ENCODE data around the gene SELENOF.
"Not testable (repeated sequence)": the region's sequence is repeated elsewhere in the genome, so short reads cannot be mapped to it uniquely, and the experiment has no call there.

The SELENOF gene

DNA sequence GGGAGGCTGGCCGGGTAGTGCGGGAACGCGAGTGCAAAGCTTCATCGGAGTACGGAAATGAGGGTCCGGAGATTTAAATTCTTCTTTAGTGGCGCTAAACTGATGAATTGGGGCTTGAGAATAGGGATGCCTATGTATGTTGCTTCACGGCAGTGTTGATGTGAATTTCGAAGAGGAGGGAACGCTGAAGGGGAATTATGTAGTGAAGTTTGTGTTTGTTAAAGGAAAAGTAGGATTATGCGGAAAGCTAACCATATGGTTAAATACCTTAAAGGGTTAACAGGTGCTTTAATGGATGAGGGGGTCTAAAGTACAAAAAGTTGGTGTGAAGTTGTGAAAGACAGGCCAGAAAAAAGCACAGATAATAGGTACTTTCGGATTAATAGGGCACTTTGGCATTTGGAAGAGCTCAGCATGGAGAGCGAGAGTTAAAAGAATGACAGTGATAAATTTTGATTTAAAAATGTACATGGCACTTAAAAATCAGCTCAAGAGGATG lies 1.9 kb upstream of the SELENOF start:
- DNase-seq: peak in 1 of 4 experiments; percentile 2

DNA sequence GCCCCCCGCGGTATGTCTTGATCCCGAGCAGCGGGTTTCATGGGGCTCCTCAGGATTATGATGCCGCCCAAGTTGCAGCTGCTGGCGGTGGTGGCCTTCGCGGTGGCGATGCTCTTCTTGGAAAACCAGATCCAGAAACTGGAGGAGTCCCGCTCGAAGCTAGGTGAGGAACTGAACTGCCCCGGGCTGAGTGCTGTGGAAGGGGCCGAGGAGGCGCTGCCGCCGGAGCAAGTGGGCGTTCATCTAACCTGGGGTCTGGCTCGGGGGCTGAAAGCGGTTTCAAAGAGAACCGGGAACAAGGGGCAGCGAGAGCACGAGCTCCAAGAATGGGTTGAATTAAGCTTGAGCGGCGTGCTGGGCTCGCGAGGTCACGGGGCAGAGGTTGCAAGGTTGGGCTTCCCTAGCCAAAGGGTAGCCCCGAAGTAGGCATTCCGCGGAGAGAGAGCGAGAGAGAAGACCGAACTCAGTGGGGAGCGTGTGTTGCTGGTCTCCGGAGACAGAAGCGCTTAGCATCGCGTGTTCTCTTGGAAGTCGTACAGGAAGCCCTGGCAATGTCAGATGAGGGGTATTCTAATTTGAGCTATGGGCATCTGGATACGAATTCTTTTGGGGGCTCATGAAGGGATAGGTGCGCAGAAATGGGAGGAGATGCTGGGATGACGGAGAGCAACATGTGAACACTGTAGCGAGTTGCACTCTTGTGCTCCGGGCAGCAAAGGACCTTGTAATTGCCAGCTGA lies 1.2 kb upstream of the SELENOF start:
- DNase-seq: peak; percentile 55 to 76 (median 70)

DNA sequence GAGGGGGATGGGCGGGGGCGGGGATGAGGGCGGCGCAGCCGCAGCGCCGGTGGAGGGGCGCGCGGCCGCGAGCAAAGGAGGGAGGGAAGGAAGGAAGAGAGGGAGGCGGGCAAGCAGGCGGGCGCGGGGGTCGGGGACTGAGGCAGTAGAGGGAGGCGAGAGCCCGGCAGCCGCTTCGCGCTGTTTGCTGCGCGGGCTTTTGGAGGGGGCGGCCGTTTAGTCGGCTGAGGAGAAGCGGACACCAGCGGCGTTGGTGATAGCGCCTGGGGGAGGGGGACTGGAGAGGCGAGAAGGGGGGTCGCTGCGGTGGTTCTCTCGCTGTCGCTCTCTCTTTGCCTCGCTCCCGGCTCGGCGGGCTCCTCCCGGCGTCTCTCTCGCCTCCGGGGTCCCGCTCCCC lies 673 bp upstream of the SELENOF start, which contains the start of gene HS2ST1:
HS2ST1 (plus strand) TSS at position 35 of the 397 bp plus-strand sequence.
- DNase-seq: no peak

DNA sequence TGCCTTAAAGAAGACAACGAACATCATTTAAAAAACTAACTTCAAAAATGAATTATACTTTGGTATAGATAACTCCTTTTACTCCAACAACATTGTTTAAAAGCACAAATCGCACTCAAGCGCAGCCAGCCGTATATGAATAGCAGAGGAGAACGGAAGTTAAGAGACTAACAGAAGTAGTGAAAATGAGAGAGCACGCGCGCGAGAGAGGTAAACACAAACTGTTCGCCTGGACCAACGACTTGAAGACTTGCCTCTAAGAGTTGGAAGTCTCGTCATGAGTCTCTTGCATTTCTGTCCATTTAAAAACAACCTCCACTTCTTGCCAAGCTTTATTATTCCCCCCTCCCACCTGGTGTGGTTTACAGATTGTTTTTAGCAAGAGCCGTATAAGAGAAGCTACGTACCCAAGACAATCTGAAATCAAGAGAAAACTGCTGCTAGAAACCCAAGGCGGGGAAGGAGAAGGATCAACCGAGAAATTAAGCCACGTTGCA lies 479 bp downstream of the SELENOF start:
- peak; percentile 50 to 61 (median 54) for DNase-seq

DNA sequence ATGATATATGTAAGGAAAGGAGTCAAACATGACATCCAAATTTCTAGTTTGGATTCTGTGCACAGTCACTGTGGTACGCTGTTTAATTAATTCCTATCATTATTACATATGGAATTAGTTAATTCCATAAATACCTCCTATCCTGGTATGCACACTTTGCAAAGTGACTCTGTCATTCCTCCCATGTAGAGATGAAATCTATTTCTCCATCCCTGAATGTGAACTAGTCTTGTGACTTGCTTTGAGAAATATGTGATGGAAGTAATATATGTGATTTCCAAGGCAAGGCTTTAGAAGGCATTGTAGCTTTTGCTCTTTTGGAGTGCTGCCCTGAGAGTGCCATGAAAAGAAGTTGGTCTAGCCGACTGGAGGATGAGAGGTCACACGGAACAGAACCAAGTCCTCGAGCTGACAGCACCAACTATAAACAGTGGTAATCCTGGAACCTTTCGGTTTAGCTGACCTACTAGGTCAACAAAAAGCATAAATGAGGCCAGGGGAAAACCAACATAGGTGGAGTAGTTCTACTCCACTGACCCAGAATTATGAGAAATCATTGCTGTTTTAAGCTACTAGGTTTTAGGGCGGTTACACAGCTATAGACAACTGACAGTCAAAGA lies 1.5 kb downstream of the SELENOF start:
- peak in 1 of 4 experiments; percentile 13 for DNase-seq

DNA sequence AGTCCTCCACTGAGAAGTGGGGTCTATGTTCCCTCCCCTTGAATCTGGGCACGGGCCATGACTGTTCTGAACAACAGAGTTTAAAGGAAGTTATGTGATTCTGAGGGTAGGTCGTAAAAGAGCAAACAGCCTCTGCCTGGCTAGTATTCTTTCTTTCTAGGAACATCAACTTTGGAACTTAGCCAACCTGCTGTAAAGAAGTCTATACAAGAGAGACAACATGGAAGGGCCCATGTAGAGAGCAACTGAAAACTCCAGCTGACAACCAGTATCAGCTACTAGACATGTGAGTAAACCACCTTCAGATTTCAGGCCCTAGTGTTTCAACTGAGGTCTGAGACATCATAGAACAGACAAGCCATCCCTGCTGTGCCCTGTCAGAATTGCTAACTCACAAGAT lies 7.5 kb downstream of the SELENOF start:
- peak in 1 of 4 experiments; percentile 13 for DNase-seq

DNA sequence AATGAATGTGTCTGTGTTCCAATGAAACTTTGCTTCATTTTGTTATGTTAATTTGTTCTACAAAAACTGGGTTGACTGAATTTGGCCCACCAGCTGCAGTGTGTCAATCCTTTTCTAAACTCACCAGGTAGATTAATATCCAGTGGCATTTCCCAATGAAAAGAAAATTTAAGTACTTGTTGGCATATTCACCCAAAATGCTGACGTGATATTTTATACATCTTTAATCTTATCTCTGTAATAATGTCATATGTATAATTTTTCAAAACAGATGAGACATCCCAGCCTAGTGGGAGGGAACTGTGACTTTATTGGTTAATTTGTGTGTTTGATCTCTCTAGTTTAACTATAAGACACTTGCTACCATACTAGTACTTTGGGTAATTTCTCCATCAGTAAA lies 8.1 kb downstream of the SELENOF start:
- DNase-seq: no peak

DNA sequence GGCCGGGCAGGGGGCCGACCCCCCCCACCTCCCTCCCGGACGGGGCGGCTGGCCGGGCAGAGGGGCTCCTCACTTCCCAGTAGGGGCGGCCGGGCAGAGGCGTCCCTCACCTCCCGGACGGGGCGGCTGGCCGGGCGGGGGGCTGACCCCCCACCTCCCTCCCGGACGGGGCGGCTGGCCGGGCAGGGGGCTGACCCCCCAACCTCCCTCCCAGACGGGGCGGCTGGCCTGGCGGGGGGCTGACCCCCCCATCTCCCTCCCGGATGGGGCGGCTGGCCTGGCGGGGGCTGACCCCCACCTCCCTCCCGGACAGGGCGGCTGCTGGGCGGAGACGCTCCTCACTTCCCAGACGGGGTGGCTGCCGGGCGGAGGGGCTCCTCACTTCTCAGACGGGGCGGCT lies 14.5 kb downstream of the SELENOF start:
- not testable (repeated sequence) for DNase-seq

DNA sequence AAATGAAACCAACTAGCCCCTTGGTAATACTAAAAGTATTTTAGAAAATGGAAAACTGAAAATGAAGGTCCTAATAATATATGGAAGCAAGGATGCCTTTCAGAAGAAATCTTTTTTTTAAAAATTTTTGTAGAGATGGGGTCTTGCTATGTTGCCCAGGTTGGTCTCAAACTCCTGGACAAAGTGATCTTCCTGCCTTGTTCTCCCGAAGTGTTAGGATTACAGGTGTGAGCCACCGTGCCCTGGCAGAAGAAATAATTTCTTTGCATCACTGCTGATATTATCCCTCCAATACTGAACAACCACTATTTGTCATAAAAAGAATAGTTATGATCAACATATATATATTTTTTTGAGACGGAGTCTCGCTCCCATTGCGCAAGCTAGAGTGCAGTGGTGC lies 25.6 kb downstream of the SELENOF start:
- no peak for DNase-seq

DNA sequence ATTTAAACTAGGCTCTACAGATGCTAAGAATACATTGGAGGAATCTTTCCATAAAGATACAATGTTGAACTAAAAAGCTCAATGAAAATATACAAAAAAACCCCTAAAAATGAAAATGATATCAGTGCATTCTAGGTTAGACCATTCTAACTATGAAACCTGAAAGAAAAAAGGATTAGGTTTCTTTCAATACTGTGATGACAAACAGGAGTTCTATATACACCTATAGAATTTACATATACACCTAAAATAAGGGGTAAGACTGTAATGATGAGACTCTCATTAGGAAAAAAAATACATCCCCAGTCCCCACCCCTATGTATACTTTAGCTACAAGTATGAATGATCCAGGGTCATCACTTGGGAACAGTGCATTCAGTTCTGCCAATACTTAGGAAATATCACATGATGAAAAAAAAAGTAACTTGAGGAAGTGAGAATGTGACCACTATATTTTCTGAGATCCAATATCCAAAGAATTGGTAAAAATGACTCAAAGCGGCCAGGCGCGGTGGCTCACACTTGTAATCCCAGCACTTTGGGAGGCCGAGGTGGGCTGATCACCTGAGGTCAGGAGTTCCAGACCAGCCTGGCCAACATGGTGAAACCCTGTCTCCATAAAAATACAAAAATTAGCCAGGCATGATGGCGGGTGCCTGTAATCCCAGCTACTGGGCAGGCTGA lies 26.3 kb downstream of the SELENOF start:
- DNase-seq: peak in 2 of 4 experiments; percentile 6 to 10

DNA sequence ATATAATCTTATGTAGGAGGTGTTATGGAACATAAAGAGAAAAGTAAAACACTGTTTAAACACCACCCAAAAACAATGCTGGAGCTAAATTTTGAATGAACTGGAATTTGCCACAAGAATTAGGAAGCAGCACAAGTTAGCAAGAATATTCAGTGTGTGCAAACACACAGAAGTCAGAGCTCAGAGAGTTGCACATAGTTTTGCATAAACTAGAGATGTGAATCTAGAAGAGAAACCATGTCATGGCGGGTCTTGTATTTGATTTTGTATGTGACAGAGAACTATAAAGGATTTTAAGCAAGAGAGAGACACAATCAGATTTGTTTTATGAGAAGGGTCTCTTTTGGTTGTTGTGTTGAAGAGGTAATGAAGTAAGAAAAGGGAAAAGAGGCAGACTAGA lies 38.2 kb downstream of the SELENOF start:
- no peak for DNase-seq

DNA sequence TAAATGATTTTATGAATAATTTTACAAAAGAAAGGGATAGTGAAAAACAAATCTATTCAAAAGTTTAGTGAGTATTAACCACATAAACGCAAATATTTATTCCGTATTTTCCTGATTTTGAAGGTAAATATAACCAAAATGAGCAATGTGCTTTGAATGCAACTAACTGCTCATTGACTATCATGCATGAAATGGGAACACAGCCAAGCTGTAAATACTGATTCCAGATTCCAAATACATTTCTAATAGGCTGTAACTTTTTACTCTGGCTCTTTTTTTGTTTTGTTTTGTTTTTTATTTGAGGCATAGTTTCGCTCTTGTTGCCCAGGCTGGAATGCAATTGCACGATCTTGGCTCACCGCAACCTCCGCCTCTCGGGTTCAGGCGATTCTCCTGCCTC lies 41.8 kb downstream of the SELENOF start:
- no peak for DNase-seq

DNA sequence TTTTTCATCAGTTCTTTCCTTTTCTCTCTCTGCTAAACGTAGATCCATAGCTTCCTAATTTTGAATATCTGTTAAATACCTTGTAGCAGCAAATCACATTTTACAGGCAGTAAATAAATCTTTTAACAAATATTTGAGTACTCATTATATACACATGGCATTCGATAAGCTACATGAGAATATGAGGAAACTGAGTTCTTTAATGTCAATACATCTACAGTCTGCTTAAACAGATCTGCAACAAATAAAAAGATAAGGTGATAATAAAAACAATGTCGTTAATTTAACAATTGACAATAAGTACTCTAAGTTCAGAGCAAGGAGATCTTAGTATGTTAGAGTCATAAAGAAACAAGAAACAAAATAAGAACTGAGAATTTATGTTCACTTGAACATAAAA lies 42.9 kb downstream of the SELENOF start:
- no peak for DNase-seq

DNA sequence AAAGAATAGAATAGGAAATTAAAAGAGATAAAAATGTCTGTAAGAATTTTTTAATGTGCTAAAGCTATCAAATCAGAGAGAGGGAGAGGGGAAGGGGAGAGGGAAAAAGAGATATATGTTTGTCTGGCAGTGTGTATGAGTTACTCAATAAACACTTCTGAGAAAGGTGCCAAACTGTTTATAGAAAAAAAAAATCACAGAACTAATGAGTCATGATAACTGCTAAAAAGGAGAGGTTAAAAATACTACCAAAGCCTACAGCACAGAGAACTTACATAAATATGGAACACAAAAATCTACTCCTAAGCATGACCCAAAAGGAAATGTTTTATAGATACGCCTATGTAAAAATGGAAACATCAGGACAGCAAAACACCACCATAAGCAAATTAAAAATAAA lies 45.4 kb downstream of the SELENOF start:
- no peak for DNase-seq

DNA sequence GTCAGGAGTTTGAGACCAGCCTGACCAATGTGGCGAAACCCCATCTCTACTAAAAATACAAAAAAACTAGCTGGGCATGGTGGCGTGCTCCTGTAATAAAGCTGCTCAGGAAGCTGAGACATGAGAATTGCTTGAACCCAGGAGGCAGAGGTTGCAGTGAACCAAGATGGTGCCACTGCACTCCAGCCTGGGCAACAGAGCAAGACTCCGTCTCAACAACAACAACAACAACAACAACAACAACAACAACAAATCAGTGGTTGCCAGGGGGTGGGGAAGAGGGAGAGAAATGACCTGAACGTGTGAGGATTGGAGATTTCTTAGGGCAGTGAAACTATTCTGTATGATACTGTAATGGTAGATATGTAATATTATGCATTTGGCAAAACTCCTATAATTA lies 46.6 kb downstream of the SELENOF start:
- DNase-seq: not testable (repeated sequence)

DNA sequence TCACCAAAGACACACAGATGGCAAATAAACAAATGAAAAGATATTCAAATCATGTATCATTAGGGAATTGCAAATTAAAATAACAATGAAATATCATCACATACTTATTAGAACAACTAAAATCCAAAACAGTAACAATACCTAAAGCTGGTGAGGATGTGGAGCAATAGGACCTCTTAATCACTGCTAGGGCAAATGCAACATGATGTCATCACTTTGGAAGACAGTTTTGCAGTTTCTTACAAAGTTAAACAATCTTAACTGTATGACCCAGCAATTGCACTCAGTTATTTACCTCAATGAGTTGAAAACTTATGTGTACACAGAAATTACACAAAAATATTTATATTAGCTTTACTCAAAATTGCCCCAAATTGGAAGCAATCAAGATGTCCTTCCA lies 47.3 kb downstream of the SELENOF start:
- DNase-seq: peak in 2 of 4 experiments; percentile 53 to 55

DNA sequence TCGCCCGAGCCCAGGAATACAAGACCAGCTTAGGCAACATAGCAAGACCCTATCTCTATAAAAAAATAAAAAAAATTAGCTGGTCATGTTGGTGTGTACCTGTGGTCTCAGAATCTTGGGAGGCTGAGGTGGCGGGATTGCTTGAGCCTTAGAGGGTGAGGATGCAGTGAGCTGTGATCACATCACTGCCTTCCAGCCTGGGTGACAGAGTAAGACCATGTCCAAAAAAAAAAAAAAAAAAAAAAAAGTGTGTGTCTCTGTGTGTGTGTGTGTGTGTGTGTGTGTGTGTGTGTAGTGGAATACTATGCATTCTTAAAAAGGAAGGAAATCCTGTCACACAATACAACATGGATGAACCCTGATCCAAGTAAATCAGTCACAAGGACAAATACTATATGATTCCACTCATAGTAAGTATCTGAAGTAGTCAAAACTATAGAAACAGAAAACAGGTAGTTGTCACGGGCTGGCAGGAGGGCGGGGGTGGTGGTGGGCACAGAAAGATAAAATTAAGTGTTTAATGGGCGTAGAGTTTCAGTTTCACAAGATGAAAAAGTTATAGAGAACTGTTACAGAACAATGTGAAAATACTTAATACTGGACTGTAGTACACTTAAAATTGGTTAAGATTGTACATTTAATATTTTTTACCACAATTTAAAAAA lies 47.8 kb downstream of the SELENOF start:
- DNase-seq: peak in 1 of 4 experiments; percentile 6

DNA sequence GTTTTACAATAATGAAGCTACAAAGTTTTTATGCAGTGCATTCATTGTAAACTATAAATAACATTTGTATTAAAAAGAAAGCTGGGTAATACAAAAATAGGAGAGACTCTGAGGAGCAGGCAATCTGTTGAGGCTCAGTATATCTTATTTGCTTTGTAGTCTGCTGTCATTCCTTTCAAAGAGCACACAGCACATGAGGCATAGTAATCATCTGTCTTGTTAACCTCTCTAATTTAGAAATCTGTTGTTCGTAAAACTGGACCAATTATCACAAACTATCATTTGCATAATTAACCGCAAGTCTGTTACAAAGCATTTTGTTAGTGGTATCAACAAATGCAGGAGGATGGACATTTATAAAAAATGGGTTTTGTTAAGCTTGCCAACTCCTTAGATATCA lies 51.0 kb downstream of the SELENOF start:
- DNase-seq: no peak

DNA sequence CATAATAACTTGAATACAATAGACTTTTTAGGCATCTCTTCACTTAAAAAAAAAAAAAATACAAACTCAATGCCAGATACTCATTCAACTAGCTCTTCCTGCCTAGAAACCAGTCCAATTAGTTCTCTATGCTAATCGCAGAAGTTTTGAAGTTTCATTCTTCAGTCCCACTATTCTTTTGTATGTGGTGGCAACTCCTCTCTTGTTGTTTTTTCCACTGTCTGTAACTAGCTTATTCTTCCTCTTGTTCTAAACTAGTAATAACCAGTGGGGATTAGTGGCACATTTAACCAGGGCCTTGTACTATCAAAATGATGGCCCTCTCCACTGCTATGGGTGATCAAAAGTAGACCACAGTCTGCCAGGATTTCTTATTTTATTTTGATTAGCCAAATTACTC lies 52.5 kb downstream of the SELENOF start:
- no peak for DNase-seq

DNA sequence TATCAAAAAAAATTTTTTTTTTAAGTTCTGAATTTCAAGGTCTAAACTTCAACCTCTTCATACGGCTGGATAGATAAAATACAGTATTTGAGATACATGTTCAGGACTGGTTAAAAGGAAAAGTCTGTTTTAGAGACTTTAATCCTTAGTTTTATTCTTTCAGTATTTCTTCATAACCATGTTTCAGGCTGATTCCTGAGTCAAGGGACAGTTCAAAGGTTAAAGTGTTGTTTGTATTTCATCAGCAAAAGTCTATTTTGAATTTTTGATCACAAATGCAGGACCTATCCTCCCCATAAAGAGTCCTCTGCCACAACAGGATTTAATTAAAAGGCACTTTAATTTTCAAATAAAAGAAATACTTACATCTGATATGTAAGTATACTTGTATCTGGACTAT lies 53.5 kb downstream of the SELENOF start:
- DNase-seq: no peak

DNA sequence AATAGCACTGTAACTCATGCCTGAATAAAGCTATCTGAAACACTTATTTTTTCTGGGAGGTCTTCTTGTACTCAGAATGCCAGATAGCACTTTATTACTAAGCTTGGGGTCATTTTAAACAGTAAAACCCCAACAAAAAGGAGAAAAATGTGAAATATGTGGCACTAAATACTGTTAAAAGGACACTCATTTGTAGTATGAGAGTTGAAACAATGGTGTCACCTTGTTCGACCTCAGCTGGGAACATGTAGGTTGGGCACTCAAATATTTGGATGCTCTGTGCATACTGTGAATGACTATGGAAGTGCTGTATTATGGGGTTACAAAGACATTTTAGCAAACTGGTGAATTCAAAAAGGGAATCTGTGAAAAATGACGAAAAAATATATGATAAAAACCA lies 53.9 kb downstream of the SELENOF start:
- no peak for DNase-seq

DNA sequence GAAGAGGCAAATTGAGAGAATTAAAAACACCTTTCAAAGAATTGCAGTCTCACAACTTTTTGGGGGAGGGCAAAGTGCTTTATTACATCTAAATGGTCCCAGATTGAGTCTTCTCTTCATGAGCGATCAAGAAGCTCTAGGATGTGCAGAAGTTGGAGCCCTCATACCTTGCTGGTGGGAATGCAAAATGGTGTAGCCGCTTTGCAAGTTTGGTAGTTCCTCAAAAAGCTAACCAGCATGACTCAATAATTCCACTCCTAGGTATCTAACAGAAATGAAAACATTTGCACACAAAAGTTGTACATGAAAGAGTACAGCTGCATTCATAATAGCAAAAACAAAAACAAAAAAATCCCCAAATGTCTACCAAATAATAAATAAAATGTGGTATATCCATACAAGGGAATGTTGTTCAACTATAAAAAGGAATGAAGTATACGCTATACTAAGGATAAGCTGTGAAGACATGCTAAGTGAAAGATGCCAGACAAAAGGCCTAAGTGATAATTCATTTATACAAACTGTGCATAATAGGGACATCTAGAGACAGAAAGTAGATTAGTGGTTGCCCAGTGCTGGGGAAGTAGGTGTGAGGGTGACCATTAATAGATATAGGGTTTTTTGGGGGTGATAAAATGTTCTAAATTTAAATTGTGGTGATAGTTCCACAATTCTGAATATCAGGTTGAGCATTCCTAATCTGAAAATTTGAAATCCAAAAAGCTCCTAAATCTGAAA lies 55.2 kb downstream of the SELENOF start:
- DNase-seq: peak in 2 of 4 experiments; percentile 6 to 7

Data from suppressor macrophage (primary cell).